H1 (cell line): Measurements from ENCODE around the gene STRIP2. TPM values are rescaled to one million over a fixed set of nuclear protein-coding genes. Genes with fewer than 3 reads are reported as not detected.

Experiments
- CTCF ChIA-PET: fragments of 300-600 bp; sonication (Branson Sonifier 250); formaldehyde crosslinking; loops from one replicate; lab custom pipeline; 2021; ENCODE audit not compliant: partially characterized antibody; lab: Charles Lee
- POLR2A ChIA-PET: fragments of 300-600 bp; sonication (Branson Sonifier 250); formaldehyde crosslinking; loops from one replicate; lab custom pipeline; 2021; ENCODE audit warnings: inconsistent platforms; ENCODE audit not compliant: partially characterized antibody; lab: Charles Lee
- DNase-seq, 2 experiments: peaks; one replicate each; pipeline versions ENCODE4 v3.0.0 to v3.0.0-alpha.2; 2010 to 2022; ENCODE audit warnings: low spot score in 2 of 2, low read depth in 1 of 2, mixed read lengths in 1 of 2
- FAIRE-seq: peaks from 2 replicates; lab custom pipeline; 2011; peaks lifted over from hg19 to GRCh38; lab: Jason Lieb, UNC
- H2AFZ ChIP-seq: 2 replicates; pipeline ENCODE4 v1.8.1; 2012; ENCODE audit warnings: low read length, inconsistent platforms
- H2AK5ac ChIP-seq: 2 replicates; pipeline ENCODE4 v1.6.1; 2013; ENCODE audit warnings: low read depth, low read length
- H2BK120ac ChIP-seq: replicated peaks from 2 replicates; pipeline ENCODE3; 2013; ENCODE audit warnings: low read depth, low read length, inconsistent platforms
- H2BK12ac ChIP-seq: 2 replicates; pipeline ENCODE4 v1.6.1; 2013; ENCODE audit warnings: low read depth, low read length
- H2BK15ac ChIP-seq: 2 replicates; pipeline ENCODE4 v1.6.1; 2013; ENCODE audit warnings: low read length
- H2BK20ac ChIP-seq: 2 replicates; pipeline ENCODE4 v1.6.1; 2013; ENCODE audit warnings: low read length
- H2BK5ac ChIP-seq: 2 replicates; pipeline ENCODE4 v1.6.1; 2013; ENCODE audit warnings: low read depth, low read length
- H3K14ac ChIP-seq: 2 replicates; pipeline ENCODE4 v1.6.1; 2013; ENCODE audit warnings: inconsistent platforms; ENCODE audit not compliant: insufficient read length
- H3K18ac ChIP-seq: 2 replicates; pipeline ENCODE4 v1.6.1; 2013; ENCODE audit warnings: low read length; ENCODE audit errors: extremely low read depth
- H3K23ac ChIP-seq: 2 replicates; pipeline ENCODE4 v1.6.1; 2013; ENCODE audit warnings: inconsistent platforms; ENCODE audit not compliant: insufficient read length
- H3K23me2 ChIP-seq: 2 replicates; pipeline ENCODE4 v1.6.1; 2013; ENCODE audit warnings: low read depth, low read length
- H3K27ac ChIP-seq: 2 replicates; pipeline ENCODE4 v1.6.1; 2011; ENCODE audit warnings: low read depth, low read length, inconsistent platforms
- H3K27me3 ChIP-seq, 4 experiments: replicated peaks in 1 of 4; 1 replicate in 1 of 4; 2 replicates in 3 of 4; pipeline versions ENCODE4 v1.6.1 to v1.8.1; 2011 to 2013; ENCODE audit warnings: low read length in 3 of 4, mild to moderate bottlenecking in 3 of 4, inconsistent platforms in 2 of 4, mixed read lengths in 2 of 4, moderate library complexity in 1 of 4; ENCODE audit not compliant: control insufficient read depth in 3 of 4, insufficient read depth in 3 of 4; ENCODE audit errors: extremely low read depth in 1 of 4
- H3K36me3 ChIP-seq, 4 experiments: 2 replicates each; pipeline versions ENCODE4 v1.6.1 to v1.8.1; 2011 to 2013; ENCODE audit warnings: mild to moderate bottlenecking in 4 of 4, low read length in 3 of 4, moderate library complexity in 2 of 4, control low read depth in 1 of 4, inconsistent platforms in 1 of 4; ENCODE audit not compliant: insufficient read depth in 4 of 4, control insufficient read depth in 2 of 4
- H3K4ac ChIP-seq: replicated peaks from 2 replicates; pipeline ENCODE3; 2013; ENCODE audit warnings: low read length, low read depth, mixed read lengths, inconsistent platforms; ENCODE audit not compliant: insufficient read length
- H3K4me1 ChIP-seq, 4 experiments: replicated peaks in 1 of 4; 1 replicate in 1 of 4; 2 replicates in 3 of 4; pipeline versions ENCODE4 v1.6.1 to v1.8.1; 2011 to 2013; ENCODE audit warnings: low read length in 3 of 4, inconsistent platforms in 2 of 4, mixed read lengths in 1 of 4; ENCODE audit not compliant: insufficient read depth in 4 of 4, control insufficient read depth in 3 of 4
- H3K4me2 ChIP-seq, 2 experiments: 2 replicates each; pipeline versions ENCODE4 v1.6.1 to v1.8.1; 2011 to 2013; ENCODE audit warnings: low read depth in 2 of 2, low read length in 2 of 2, control low read depth in 1 of 2, inconsistent platforms in 1 of 2, mild to moderate bottlenecking in 1 of 2; ENCODE audit not compliant: insufficient read depth in 1 of 2
- H3K4me3 ChIP-seq, 4 experiments: fragments of 200-600, 300-600 bp in 1 of 4; sonication (generic), shearing (Covaris generic), sonication (Bioruptor Twin) in 1 of 4; 2 replicates each; pipeline versions ENCODE4 v1.5.1 to v1.8.1; 2011 to 2016; ENCODE audit warnings: low read length in 4 of 4, low read depth in 3 of 4, control low read depth in 2 of 4, inconsistent platforms in 2 of 4, mild to moderate bottlenecking in 2 of 4, mixed read lengths in 1 of 4, moderate library complexity in 1 of 4; ENCODE audit not compliant: insufficient read depth in 2 of 4; ENCODE audit errors: extremely low read depth in 1 of 4
- H3K56ac ChIP-seq: replicated peaks from 2 replicates; pipeline ENCODE3; 2013; ENCODE audit warnings: low read depth, mild to moderate bottlenecking, mixed read lengths, low read length, inconsistent platforms; ENCODE audit not compliant: insufficient read length
- H3K79me1 ChIP-seq: 2 replicates; pipeline ENCODE4 v1.6.1; 2013; ENCODE audit warnings: low read depth, low read length, control low read depth
- H3K79me2 ChIP-seq, 2 experiments: 2 replicates each; pipeline versions ENCODE4 v1.6.1 to v1.8.1; 2012 to 2013; ENCODE audit warnings: low read length in 2 of 2, mild to moderate bottlenecking in 2 of 2, inconsistent platforms in 1 of 2; ENCODE audit not compliant: insufficient read depth in 2 of 2, control insufficient read depth in 1 of 2
- H3K9ac ChIP-seq, 4 experiments: replicated peaks in 1 of 4; 1 replicate in 1 of 4; 2 replicates in 3 of 4; pipeline versions ENCODE4 v1.6.1 to v1.8.1; 2011 to 2013; ENCODE audit warnings: low read depth in 3 of 4, low read length in 3 of 4, control low read depth in 2 of 4, mild to moderate bottlenecking in 2 of 4, moderate library complexity in 2 of 4, inconsistent platforms in 1 of 4; ENCODE audit errors: extremely low read depth in 1 of 4
- H3K9me3 ChIP-seq, 2 experiments: 2 replicates each; pipeline versions ENCODE4 v1.6.1 to v1.8.1; 2012 to 2013; ENCODE audit warnings: mild to moderate bottlenecking in 2 of 2, moderate library complexity in 2 of 2, control low read depth in 1 of 2, inconsistent platforms in 1 of 2, low read depth in 1 of 2, low read length in 1 of 2, mixed read lengths in 1 of 2; ENCODE audit not compliant: insufficient read depth in 2 of 2
- H4K20me1 ChIP-seq, 2 experiments: replicated peaks in 1 of 2; 2 replicates each; pipeline versions ENCODE3 to v1.8.1; 2011 to 2013; ENCODE audit warnings: inconsistent platforms in 2 of 2, low read length in 2 of 2, mild to moderate bottlenecking in 1 of 2; ENCODE audit not compliant: insufficient read depth in 2 of 2, control insufficient read depth in 1 of 2
- H4K5ac ChIP-seq: 2 replicates; pipeline ENCODE4 v1.6.1; 2013; ENCODE audit warnings: low read length, low read depth, mixed read lengths, inconsistent platforms; ENCODE audit not compliant: insufficient read length
- H4K8ac ChIP-seq: 2 replicates; pipeline ENCODE4 v1.8.0; 2013; ENCODE audit warnings: mild to moderate bottlenecking, moderate library complexity, low read length, inconsistent platforms; ENCODE audit not compliant: insufficient read depth; ENCODE audit errors: extremely low read depth
- H4K91ac ChIP-seq: replicated peaks from 2 replicates; pipeline ENCODE3; 2013; ENCODE audit warnings: low read length, mixed read lengths, inconsistent platforms; ENCODE audit not compliant: insufficient read length
- CBX8 ChIP-seq: fragments of 300-800, 300-1000 bp; sonication (generic); IDR thresholded peaks from 2 replicates; pipeline ENCODE4 v1.7.1; 2016; ENCODE audit warnings: low read depth, low read length, borderline replicate concordance
- EP300 ChIP-seq, 2 experiments: IDR thresholded peaks; 1 replicate in 1 of 2; 2 replicates in 1 of 2; pipeline ENCODE4 v1.6.1; 2011 to 2012; ENCODE audit warnings: low read depth in 2 of 2, low read length in 2 of 2, mild to moderate bottlenecking in 2 of 2, borderline replicate concordance in 1 of 2, inconsistent platforms in 1 of 2, moderate library complexity in 1 of 2
- TEAD4 ChIP-seq: IDR thresholded peaks from 2 replicates; pipeline ENCODE4 v1.6.1; 2012; ENCODE audit warnings: low read depth, low read length, inconsistent platforms, mixed read lengths
- WGBS, 2 experiments: shearing (Covaris generic) in 1 of 2; methylation state at CpG; one replicate each; pipeline versions ENCODE4 v1.1.6 to v1.1.7; 2013 to 2015; ENCODE audit warnings: low lambda C conversion rate in 2 of 2, mixed read lengths in 2 of 2, inconsistent platforms in 1 of 2, low coverage in 1 of 2, missing lambda C conversion rate in 1 of 2; ENCODE audit not compliant: insufficient replicate concordance in 2 of 2, insufficient coverage in 1 of 2, insufficient read length in 1 of 2; ENCODE audit errors: extremely low coverage in 1 of 2, missing lambda C conversion rate in 1 of 2; 5-methylcytosine and 5-hydroxymethylcytosine counted together
- polyA plus RNA-seq, 7 experiments: library from polyadenylated mRNA; depleted of rRNA in 3 of 7; stranded (reverse) in 5 of 7; unstranded in 2 of 7; fragments of >200 nt in 5 of 7; fragments of 200-250 nt in 2 of 7; gene quantifications; 1 replicate in 5 of 7; 2 replicates in 1 of 7; 4 replicates in 1 of 7; pipeline versions ENCODE4 v1.2.1 to v1.2.3, GENCODE V29; 2011 to 2013; ENCODE audit warnings: missing spikeins in 2 of 7, mixed read lengths in 2 of 7
- total RNA-seq: library from RNA; stranded (reverse); fragmentation: NEBNext Ultra II Directional; extraction: Animal tissue kit (Norgen Biotek cat#: 25700); gene quantifications from 2 replicates; pipeline ENCODE4 v1.2.1, GENCODE V29; 2021
- TF ChIP-seq, protein P1 (sequence below): IDR thresholded peaks from 2 replicates; pipeline ENCODE4 v1.6.1; 2012; ENCODE audit warnings: inconsistent platforms

STRIP2 gene
- total and polyA plus RNA-seq, 2 of the 8 experiments (the other 6 are each of a cell fraction or from before 2014, with no cell fraction given), result 5.3 to 8.2 TPM

DNA sequence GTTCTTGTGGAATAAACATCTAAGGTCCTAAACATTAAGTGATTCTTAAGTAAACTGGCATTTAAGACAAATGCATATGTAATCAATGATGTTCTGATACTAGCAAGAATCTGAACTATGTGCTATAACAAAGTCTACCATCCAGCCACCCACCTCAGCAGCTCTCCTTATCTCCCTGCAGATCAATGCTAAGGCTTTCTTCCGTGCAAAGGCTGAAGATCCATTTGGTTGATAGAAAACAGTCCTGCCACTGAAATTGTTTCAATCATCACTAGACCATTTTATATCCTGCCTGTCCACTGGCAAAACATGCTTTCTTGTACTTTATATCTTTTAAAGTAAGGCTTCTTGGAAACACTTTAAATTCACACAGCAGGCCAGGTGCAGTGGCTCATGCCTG lies 61.8 kb downstream of the STRIP2 start:
- TF ChIP-seq TEAD4, result no peak
- no peak for TF ChIP-seq CBX8
- TF ChIP-seq, protein P1, sequence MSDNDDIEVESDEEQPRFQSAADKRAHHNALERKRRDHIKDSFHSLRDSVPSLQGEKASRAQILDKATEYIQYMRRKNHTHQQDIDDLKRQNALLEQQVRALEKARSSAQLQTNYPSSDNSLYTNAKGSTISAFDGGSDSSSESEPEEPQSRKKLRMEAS, result no peak
- no peak for TF ChIP-seq EP300 (IDR thresholded peaks at IDR 0.05; ENCODE audit: borderline replicate concordance in 1 of 2, low read depth in 2 of 2, low read length in 2 of 2)
- Histone ChIP-seq H3K4me1 (no peaks in the 10 kb centered on the region), H2BK12ac (no peak overlapping the region), H3K4ac (no peak overlapping the region), H2BK20ac (no peak overlapping the region), H3K79me1 (no peaks in the 10 kb centered on the region), H3K4me3 (no peak overlapping the region), H3K36me3 (no peaks in the 10 kb centered on the region), H2BK5ac (no peak overlapping the region), H3K27me3 (peaks cover 0 to 2% (median 0%) of the 10 kb centered on the region in 4 experiments; a peak in 1 of 7 replicates), H3K79me2 (no peaks in the 10 kb centered on the region), H3K27ac (no peak overlapping the region), H2AK5ac (no peak overlapping the region), H3K9ac (no peak overlapping the region), H3K56ac (no peak overlapping the region), H3K4me2 (no peak overlapping the region), H4K20me1 (no peaks in the 10 kb centered on the region), H3K14ac (no peak overlapping the region), H3K23ac (no peak overlapping the region), H4K91ac (no peak overlapping the region), H3K9me3 (no peaks in the 10 kb centered on the region), H3K18ac (no peak overlapping the region), H4K5ac (no peak overlapping the region), H2AFZ (no peak overlapping the region), H3K23me2 (no peaks in the 10 kb centered on the region), H2BK120ac (no peak overlapping the region), H2BK15ac (no peak overlapping the region), H4K8ac (no peak overlapping the region)
- DNase-seq, result no peak
- ChIA-PET CTCF (interaction anchor here (0.6 to 1.9 kb wide), 7 partner anchors 11 to 334 kb away, joined by 3 to 6 read pairs (median 3); no protein-coding TSS in a partner anchor), POLR2A (no interaction called here)
- no peak for FAIRE-seq
- 84% methylated on average over 1 of the region's 1 CpG; no CpG with 5 or more reads in 1 of the 2 experiments for WGBS, 2 experiments
